HepG2 (cell line): ENCODE data around the gene TRIM7. TPM values are rescaled to one million over a fixed set of nuclear protein-coding genes. Genes with fewer than 3 reads are reported as not detected.
A peak's percentile ranks its signal among the peaks of the same experiment; 100 is the strongest.

Source experiments
- CHD4 ChIP-seq: fragments of 200-600 bp; sonication (generic); IDR thresholded peaks from 2 replicates; pipeline ENCODE4 v1.7.0; 2017; ENCODE audit warnings: mild to moderate bottlenecking, low read length, borderline replicate concordance
- HOXA5 ChIP-seq: sonication (generic); formaldehyde crosslinking; IDR thresholded peaks from 2 replicates; pipeline ENCODE4 v1.4.0; 2020; ENCODE audit warnings: missing genetic modification reagents
- HOXA9 ChIP-seq: sonication (generic); formaldehyde crosslinking; IDR thresholded peaks from 2 replicates; pipeline ENCODE4 v1.8.1; 2022; ENCODE audit warnings: missing genetic modification reagents, mild to moderate bottlenecking, moderate library complexity, borderline replicate concordance
- PHF21A ChIP-seq: sonication (generic); formaldehyde crosslinking; IDR thresholded peaks from 2 replicates; pipeline ENCODE4 v1.5.0; 2020; ENCODE audit warnings: mild to moderate bottlenecking, missing genetic modification reagents
- SRF ChIP-seq: IDR thresholded peaks from 2 replicates; pipeline ENCODE4 v1.6.1; 2011; ENCODE audit warnings: mild to moderate bottlenecking, low read depth, low read length, moderate library complexity
- STAG1 ChIP-seq: sonication (generic); formaldehyde crosslinking; IDR thresholded peaks from 2 replicates; pipeline ENCODE4 v1.4.0; 2020; ENCODE audit warnings: missing genetic modification reagents
- THRA ChIP-seq: sonication (generic); formaldehyde crosslinking; IDR thresholded peaks from 2 replicates; pipeline ENCODE4 v1.4.0; 2020; ENCODE audit warnings: missing genetic modification reagents, borderline replicate concordance
- TOE1 ChIP-seq: sonication (generic); formaldehyde crosslinking; IDR thresholded peaks from 2 replicates; pipeline ENCODE4 v1.4.0; 2020; ENCODE audit warnings: mild to moderate bottlenecking, missing genetic modification reagents
- ZBTB39 ChIP-seq: sonication (generic); formaldehyde crosslinking; IDR thresholded peaks from 2 replicates; pipeline ENCODE4 v1.5.0; 2020; ENCODE audit warnings: missing genetic modification reagents
- ZFP36L1 ChIP-seq: sonication (generic); formaldehyde crosslinking; IDR thresholded peaks from 2 replicates; pipeline ENCODE4 v1.8.0; 2022; ENCODE audit warnings: mild to moderate bottlenecking, missing genetic modification reagents, moderate library complexity
- ZFP62 ChIP-seq: sonication (generic); formaldehyde crosslinking; IDR thresholded peaks from 2 replicates; pipeline ENCODE4 v1.4.0; 2020; ENCODE audit warnings: missing genetic modification reagents
- ZMAT3 ChIP-seq: sonication (generic); formaldehyde crosslinking; conservative IDR thresholded peaks from 2 replicates; pipeline ENCODE4 v1.7.0; 2021; ENCODE audit warnings: missing genetic modification reagents
- ZNF20 ChIP-seq: sonication (generic); formaldehyde crosslinking; IDR thresholded peaks from 2 replicates; pipeline ENCODE4 v1.4.0; 2020; ENCODE audit warnings: mild to moderate bottlenecking, moderate library complexity, missing genetic modification reagents
- ZNF230 ChIP-seq: sonication (generic); formaldehyde crosslinking; IDR thresholded peaks from 2 replicates; pipeline ENCODE4 v1.4.0; 2020; ENCODE audit warnings: mild to moderate bottlenecking, missing genetic modification reagents
- ZNF800 ChIP-seq: sonication (generic); formaldehyde crosslinking; IDR thresholded peaks from 2 replicates; pipeline ENCODE4 v1.4.0; 2020; ENCODE audit warnings: missing genetic modification reagents
- polyA plus RNA-seq, 8 experiments: library from polyadenylated mRNA; depleted of rRNA in 3 of 8; stranded (reverse) in 7 of 8; unstranded in 1 of 8; fragments of >200 nt; fragmentation: Illumina TruSeq in 4 of 8; extraction: Trizol in 4 of 8; gene quantifications; 2 replicates each; pipeline versions ENCODE4 v1.2.1 to v1.2.3, GENCODE V29; 2011 to 2016; ENCODE audit warnings: low read depth in 4 of 8, missing spikeins in 1 of 8, mixed read lengths in 1 of 8; ENCODE audit not compliant: insufficient read depth in 1 of 8
- total RNA-seq, 5 experiments: library from RNA; depleted of rRNA; stranded (reverse); fragments of >200 nt; fragmentation: Illumina TruSeq; extraction: Trizol; gene quantifications; 2 replicates each; pipeline ENCODE4 v1.2.3, GENCODE V29; 2016; ENCODE audit warnings: low read depth in 1 of 5

The TRIM7 gene
- total and polyA plus RNA-seq, 2 of the 13 experiments (the other 11 are each of a cell fraction or from before 2014, with no cell fraction given) = 0.13 TPM; not detected in 1

GRCh38 chr5:181221792-181222629 lies 17.0 kb upstream of the TRIM7 start (continued):
- peak; percentile 22; the same call in 1 of the 2 replicates for TF ChIP-seq ZNF20 (CRISPR knock-in tag)
- no peak for TF ChIP-seq SRF
- TF ChIP-seq ZMAT3 (CRISPR knock-in tag) = no peak
- TF ChIP-seq HOXA5 = peak; percentile 85; the same call in 1 of the 2 replicates
- TF ChIP-seq ZFP62 (CRISPR knock-in tag) = peak; percentile 66; the same call in 1 of the 2 replicates
- TF ChIP-seq PHF21A (CRISPR knock-in tag) = peak; percentile 92
- TF ChIP-seq ZFP36L1 (CRISPR knock-in tag) = 0 out of 2 replicates have a peak, but pooled peaks have one; percentile 60
- TF ChIP-seq HOXA9 (CRISPR knock-in tag) = peak; percentile 43; the same call in 1 of the 2 replicates
- no peak; the same call in 1 of the 2 replicates for TF ChIP-seq THRA (CRISPR knock-in tag)
- TF ChIP-seq ZBTB39 (CRISPR knock-in tag) = 0 out of 2 replicates have a peak, but pooled peaks have one; percentile 37
- peak; percentile 24; the same call in 1 of the 2 replicates for TF ChIP-seq CHD4
- peak; percentile 45; the same call in 1 of the 2 replicates for TF ChIP-seq TOE1 (CRISPR knock-in tag)
- TF ChIP-seq ZNF230 (CRISPR knock-in tag) = no peak
- TF ChIP-seq ZNF800 (CRISPR knock-in tag) = peak; percentile 66
- peak; percentile 13; the same call in 1 of the 2 replicates for TF ChIP-seq STAG1 (CRISPR knock-in tag)
